Measurements from ENCODE around the gene ZCCHC14. TPM values are rescaled to one million over a fixed set of nuclear protein-coding genes. Genes with fewer than 3 reads are reported as not detected.

Gene ZCCHC14
- total RNA-seq, 1 experiment from 2014 or later: 37.8 TPM

GRCh38 chr16:87528690-87529579 is 36.1 kb upstream of the ZCCHC14 start:
- Histone ChIP-seq H2AFZ (ENCODE audit: low read depth, low read length, poor library complexity, severe bottlenecking) (no peak overlapping the region), H3K4me1 (ENCODE audit: control insufficient read depth in 1 of 2, insufficient read depth in 2 of 2, low read length in 2 of 2) (peaks cover 0 to 4% of the 10 kb centered on the region in 2 experiments; a peak in 1 of 4 replicates), H3K9me2 (ENCODE audit: insufficient read depth) (no peaks in the 10 kb centered on the region), H3K4me3 (replicated peaks in 1 of 2; ENCODE audit: low read depth in 1 of 2, low read length in 2 of 2) (no peak overlapping the region), H3K79me2 (ENCODE audit: insufficient read depth, low read length) (no peaks in the 10 kb centered on the region), H3K27ac (ENCODE audit: low read depth, low read length) (no peak overlapping the region), H3K9ac (ENCODE audit: low read length) (no peak overlapping the region), H3K9me3 (ENCODE audit: control insufficient read depth in 1 of 2, insufficient read depth in 1 of 2, low read depth in 1 of 2, low read length in 2 of 2) (no peaks in the 10 kb centered on the region), H3K36me3 (ENCODE audit: control insufficient read depth in 1 of 2, insufficient read depth in 2 of 2, low read length in 2 of 2) (no peaks in the 10 kb centered on the region), H4K20me1 (ENCODE audit: insufficient read depth) (no peaks in the 10 kb centered on the region), H3K4me2 (ENCODE audit: low read length) (no peak overlapping the region), H3K27me3 (ENCODE audit: insufficient read depth, low read length) (peaks cover 24% of the 10 kb centered on the region; the same call in 1 of the 2 replicates)
- no peak for ATAC-seq
- ChIA-PET RAD21 (ENCODE audit: low non-redundant PET in 1 of 2, low total read pairs in 2 of 2, uncharacterized antibody in 2 of 2, unreplicated experiment in 2 of 2) (no interaction called here), CTCF (no interaction called here), POLR2A (no interaction called here)
- no peak for TF ChIP-seq CEBPB (IDR thresholded peaks at IDR 0.05; ENCODE audit: low read depth)
- TF ChIP-seq TCF7L2 (IDR thresholded peaks at IDR 0.05; ENCODE audit: borderline replicate concordance, extremely low read depth, insufficient read depth, insufficient read length): no peak
- no peak for TF ChIP-seq SRF (IDR thresholded peaks at IDR 0.05; ENCODE audit: low read depth)
- TF ChIP-seq EGR1 (IDR thresholded peaks at IDR 0.05; ENCODE audit: low read depth): no peak
- no peak for TF ChIP-seq CBX3 (IDR thresholded peaks at IDR 0.05; ENCODE audit: low read depth)
- TF ChIP-seq EZH2phosphoT487 (IDR thresholded peaks at IDR 0.05; ENCODE audit: borderline replicate concordance): no peak
- TF ChIP-seq, protein P1, sequence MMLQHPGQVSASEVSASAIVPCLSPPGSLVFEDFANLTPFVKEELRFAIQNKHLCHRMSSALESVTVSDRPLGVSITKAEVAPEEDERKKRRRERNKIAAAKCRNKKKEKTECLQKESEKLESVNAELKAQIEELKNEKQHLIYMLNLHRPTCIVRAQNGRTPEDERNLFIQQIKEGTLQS (IDR thresholded peaks at IDR 0.05): no peak
- TF ChIP-seq, protein P2, sequence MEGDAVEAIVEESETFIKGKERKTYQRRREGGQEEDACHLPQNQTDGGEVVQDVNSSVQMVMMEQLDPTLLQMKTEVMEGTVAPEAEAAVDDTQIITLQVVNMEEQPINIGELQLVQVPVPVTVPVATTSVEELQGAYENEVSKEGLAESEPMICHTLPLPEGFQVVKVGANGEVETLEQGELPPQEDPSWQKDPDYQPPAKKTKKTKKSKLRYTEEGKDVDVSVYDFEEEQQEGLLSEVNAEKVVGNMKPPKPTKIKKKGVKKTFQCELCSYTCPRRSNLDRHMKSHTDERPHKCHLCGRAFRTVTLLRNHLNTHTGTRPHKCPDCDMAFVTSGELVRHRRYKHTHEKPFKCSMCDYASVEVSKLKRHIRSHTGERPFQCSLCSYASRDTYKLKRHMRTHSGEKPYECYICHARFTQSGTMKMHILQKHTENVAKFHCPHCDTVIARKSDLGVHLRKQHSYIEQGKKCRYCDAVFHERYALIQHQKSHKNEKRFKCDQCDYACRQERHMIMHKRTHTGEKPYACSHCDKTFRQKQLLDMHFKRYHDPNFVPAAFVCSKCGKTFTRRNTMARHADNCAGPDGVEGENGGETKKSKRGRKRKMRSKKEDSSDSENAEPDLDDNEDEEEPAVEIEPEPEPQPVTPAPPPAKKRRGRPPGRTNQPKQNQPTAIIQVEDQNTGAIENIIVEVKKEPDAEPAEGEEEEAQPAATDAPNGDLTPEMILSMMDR (IDR thresholded peaks at IDR 0.05 in 2 of 3, conservative IDR thresholded peaks at IDR 0.05 in 1 of 3; ENCODE audit: borderline replicate concordance in 1 of 3, insufficient read depth in 1 of 3, low read depth in 2 of 3, low read length in 2 of 3): no peak
- no peak for TF ChIP-seq POLR2AphosphoS5 (IDR thresholded peaks at IDR 0.05; ENCODE audit: low read depth, low read length)
- no peak for TF ChIP-seq RAD21 (IDR thresholded peaks at IDR 0.05; ENCODE audit: low read depth)
- no peak for TF ChIP-seq YY1 (IDR thresholded peaks at IDR 0.05; ENCODE audit: extremely low read depth, insufficient replicate concordance, low read depth, low read length)
- TF ChIP-seq FOSL1 (IDR thresholded peaks at IDR 0.05; ENCODE audit: low read depth): no peak
- TF ChIP-seq, protein P3, sequence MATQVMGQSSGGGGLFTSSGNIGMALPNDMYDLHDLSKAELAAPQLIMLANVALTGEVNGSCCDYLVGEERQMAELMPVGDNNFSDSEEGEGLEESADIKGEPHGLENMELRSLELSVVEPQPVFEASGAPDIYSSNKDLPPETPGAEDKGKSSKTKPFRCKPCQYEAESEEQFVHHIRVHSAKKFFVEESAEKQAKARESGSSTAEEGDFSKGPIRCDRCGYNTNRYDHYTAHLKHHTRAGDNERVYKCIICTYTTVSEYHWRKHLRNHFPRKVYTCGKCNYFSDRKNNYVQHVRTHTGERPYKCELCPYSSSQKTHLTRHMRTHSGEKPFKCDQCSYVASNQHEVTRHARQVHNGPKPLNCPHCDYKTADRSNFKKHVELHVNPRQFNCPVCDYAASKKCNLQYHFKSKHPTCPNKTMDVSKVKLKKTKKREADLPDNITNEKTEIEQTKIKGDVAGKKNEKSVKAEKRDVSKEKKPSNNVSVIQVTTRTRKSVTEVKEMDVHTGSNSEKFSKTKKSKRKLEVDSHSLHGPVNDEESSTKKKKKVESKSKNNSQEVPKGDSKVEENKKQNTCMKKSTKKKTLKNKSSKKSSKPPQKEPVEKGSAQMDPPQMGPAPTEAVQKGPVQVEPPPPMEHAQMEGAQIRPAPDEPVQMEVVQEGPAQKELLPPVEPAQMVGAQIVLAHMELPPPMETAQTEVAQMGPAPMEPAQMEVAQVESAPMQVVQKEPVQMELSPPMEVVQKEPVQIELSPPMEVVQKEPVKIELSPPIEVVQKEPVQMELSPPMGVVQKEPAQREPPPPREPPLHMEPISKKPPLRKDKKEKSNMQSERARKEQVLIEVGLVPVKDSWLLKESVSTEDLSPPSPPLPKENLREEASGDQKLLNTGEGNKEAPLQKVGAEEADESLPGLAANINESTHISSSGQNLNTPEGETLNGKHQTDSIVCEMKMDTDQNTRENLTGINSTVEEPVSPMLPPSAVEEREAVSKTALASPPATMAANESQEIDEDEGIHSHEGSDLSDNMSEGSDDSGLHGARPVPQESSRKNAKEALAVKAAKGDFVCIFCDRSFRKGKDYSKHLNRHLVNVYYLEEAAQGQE (IDR thresholded peaks at IDR 0.05; ENCODE audit: low read depth): no peak
- TF ChIP-seq ZBTB33 (IDR thresholded peaks at IDR 0.05; ENCODE audit: extremely low read depth, insufficient replicate concordance, low read length): no peak
- no peak for TF ChIP-seq EZH2 (IDR thresholded peaks at IDR 0.05)
- no peak for TF ChIP-seq POLR2A (IDR thresholded peaks at IDR 0.05; ENCODE audit: borderline replicate concordance, extremely low read depth, insufficient read depth, insufficient read length)
- no peak for TF ChIP-seq ZNF274 (IDR thresholded peaks at IDR 0.05; ENCODE audit: low read depth, low read length)
- intact Hi-C loops (cut with micrococcal nuclease): no loop called here
- no TSS peak for BruUV-seq (replicated peaks)
- DNase-seq (ENCODE audit: low read depth, low spot score): no peak

Data from HCT116 (cell line).